GM10266 (cell line): ENCODE results near the gene LRRC32.

Experiments
- DNase-seq: peaks from one replicate; pipeline ENCODE4 v3.0.0; 2012; ENCODE audit errors: extremely low spot score
- CTCF ChIP-seq: IDR thresholded peaks from 2 replicates; pipeline ENCODE4 v1.5.1; 2012; ENCODE audit warnings: mild to moderate bottlenecking, low read depth; ENCODE audit not compliant: control insufficient read depth, insufficient read depth; ENCODE audit errors: missing control alignments

LRRC32 gene

GRCh38 chr11:76705826-76706225 is 35.3 kb upstream of the LRRC32 start:
- TF ChIP-seq CTCF: no peak
- DNase-seq: no peak

- no peak for TF ChIP-seq CTCF
- DNase-seq: no peak
Observed at GRCh38 chr11:76704171-76704948, 33.8 kb upstream of the LRRC32 start.

GRCh38 chr11:76703707-76704106 is 33.2 kb upstream of the LRRC32 start:
- DNase-seq: no peak
- TF ChIP-seq CTCF: no peak

- no peak for DNase-seq
- no peak for TF ChIP-seq CTCF
Observed at GRCh38 chr11:76702336-76703128, 32.0 kb upstream of the LRRC32 start.

- no peak for DNase-seq
- no peak for TF ChIP-seq CTCF
Observed at GRCh38 chr11:76701294-76702040, 30.9 kb upstream of the LRRC32 start.

GRCh38 chr11:76700177-76701100 is 29.9 kb upstream of the LRRC32 start:
- TF ChIP-seq CTCF: no peak
- no peak for DNase-seq
